Fibroblast of skin of scalp (primary cell): ENCODE measurements around the gene C19orf38.
"Not testable (repeated sequence)": the region's sequence is repeated elsewhere in the genome, so short reads cannot be mapped to it uniquely, and the experiment has no call there.

Source experiments
- DNase-seq: peaks from one replicate; pipeline ENCODE4 v3.0.0-alpha.2; 2013

Gene C19orf38

DNA sequence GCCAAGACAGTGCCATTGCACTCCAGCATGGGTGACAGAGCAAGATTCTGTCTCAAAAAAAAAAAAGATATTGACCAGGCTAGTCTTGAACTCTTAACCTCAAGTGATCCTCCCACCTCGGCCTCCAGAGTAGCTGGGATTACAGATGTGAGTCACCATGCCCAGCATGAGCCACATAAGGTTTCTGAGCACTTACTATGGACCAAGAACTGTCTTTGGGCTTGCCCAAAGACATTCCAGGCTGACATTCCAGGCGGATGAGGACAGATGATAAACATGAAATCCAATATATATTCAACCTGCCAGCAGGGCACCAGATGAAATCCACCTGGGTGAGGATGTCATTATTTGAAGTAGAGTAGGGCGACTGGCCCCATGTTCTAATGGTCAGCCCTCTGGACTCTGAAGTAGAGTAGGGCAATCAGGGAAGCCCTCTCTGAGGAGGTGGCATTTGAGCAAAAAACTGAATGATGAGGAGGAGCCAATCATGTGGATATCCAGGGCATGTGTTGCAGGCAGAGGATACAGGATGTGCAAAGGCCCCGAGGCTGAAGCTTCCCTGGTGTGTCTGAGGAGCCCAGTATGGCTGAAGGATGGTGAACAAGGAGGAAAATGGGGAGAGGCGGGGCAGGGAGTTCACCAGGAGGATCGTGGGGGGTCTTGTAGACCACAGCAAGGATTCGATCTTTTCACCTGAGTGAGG lies 4.0 kb downstream of the C19orf38 start:
- peak; percentile 77 for DNase-seq

DNA sequence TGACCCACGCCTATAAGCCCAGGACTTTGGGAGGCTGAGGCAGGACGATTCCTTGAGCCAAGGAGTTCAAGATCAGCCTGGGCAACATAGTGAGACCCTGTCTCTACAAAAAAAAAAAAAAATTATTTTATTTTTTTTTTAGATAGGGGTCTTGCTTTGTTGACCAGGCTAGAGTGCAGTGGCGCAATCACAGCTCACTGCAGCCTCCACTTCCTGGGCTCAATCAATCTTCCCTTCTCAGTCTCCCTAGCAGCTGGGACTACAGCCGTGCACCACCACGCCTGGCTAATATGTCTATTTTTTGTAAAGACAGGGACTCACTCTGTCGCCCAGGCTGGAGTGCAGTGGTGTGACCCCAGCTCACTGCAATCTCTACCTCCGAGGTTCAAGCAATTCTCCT lies 4.7 kb downstream of the C19orf38 start:
- no peak for DNase-seq

DNA sequence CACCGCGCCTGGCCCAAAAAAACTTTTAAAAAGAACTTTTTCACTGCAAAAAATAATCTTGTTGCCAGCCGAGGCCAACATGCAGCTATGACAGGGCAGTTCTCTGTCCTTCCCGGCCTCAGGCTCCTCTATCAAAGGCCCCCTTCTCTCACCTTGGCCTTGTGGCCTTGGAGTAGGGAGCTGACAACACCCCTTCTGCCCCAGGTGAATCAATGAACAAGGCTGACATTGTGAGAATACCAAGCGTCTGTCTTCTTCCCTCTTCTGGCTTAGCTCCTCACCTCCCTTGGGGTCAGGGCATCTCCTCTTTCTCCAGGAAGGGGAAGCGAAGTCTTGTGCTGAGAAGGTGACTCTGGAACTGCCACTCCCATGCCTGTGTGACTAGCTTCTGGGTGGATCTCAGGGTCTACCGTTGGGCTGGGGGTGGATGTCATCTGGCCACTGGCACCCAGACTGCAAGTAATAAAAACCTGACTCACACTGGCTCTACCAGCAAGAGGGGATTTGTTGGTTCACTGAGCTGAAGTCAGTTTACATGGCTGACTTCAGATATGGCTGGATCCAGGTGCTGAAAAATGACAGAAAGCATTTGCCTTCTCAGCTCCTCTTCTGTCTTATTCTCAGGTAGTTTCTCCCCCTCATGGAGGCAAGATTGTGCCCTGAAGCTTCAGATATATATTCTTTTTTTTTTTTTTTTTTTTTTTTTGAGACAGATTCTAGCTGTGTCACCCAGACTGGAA lies 6.3 kb downstream of the C19orf38 start:
- DNase-seq, result no peak

DNA sequence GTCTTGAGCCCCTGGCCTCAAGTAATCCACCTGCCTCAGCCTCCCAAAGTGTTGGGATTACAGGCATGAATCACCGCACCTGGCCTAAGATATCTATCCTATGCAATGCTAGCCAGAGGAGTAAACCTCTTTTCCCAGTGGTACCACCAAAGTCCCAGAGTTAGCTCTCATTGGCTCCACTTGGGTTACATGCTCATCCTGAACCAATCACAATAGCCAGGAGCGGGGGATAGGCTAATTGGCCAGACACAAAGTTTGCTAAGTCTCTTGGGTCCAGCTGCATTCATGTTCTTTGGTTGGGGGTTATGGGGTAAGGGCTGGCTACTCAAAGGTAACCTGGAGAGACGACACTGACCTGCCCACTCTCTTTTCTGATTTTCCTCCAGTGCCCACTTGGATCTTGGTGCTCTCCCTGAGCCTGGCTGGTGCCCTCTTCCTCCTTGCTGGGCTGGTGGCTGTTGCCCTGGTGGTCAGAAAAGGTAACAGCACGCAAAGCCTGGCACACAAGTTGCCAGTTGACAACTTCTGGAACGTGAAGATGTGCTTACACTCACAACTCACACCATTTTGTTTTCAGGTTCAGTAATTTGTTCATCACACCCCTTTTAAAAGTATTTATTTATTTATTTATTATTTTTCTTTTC lies 7.8 kb downstream of the C19orf38 start:
- no peak for DNase-seq

DNA sequence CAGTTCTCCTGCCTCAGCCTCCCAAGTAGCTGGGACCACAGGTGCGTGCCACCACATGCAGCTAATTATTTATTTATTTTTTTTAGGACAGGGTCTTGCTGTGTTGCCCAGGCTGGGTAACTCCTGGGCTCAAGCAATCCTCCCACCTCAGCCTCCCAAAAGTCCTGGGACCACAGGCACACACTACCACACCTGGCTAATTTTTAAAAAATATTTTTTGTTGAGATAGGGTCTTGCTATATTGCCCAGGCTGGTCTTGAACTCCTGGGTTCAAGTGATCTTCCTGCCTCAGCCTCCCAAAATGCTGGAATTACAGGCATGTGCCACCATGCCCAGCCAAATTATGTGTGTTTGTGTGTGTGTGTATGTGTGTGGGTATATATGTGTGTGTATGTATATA lies 8.7 kb downstream of the C19orf38 start:
- DNase-seq, result not testable (repeated sequence)

DNA sequence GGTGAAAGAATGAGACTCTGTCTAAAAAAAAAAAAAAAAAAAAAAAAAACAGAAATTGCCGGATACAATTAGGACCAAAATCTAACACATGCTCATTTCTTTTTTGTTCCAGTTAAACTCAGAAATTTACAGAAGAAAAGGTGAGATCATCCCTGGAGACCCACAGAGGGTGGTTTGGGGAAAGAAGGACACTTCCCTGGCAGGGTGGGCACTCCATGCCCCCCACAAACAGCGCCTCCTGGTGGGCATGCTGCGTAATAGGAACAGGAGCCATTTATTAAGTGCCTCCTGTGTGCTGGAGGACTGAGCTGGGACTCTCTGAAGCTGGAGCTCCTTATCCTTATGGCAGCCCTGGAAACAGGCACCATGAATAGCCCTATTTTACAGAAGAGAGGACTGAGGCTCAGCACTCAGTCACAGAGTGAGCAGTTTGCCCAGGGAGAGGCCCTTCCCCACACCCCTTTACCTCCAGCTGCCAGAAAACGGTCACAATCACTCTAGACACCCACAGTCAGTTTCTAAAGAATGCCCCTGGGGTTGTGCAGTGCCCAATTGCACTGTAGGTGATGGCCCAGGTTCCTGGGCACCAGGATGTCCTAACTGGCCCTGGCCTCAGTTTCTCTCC lies 10.1 kb downstream of the C19orf38 start:
- peak; percentile 27 for DNase-seq

DNA sequence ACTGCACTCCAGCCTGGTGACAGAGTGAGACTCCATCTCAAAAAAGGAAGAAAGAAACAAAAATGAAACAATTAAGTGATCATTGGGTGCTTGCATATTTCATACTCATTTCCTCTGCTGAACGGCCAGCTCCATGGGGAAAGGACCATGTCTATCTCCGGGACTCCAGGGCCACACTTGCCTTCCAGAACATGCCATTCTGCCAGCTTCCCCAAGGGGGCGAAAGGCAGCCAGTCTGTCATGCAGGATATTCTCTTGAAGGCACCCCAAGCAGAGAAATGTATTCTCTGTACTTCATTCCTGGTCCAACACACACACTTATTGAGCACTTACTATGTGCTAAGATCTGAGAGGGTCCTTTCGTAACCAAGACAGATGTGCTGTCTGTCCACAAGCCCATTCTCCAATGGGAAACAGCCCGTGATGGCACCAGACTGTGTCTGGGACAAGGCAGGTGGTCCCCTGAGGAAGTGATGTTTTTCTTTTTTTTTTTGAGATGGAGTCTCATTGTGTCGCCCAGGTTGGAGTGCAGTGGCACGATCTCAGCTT lies 13.0 kb downstream of the C19orf38 start:
- peak; percentile 38 for DNase-seq

DNA sequence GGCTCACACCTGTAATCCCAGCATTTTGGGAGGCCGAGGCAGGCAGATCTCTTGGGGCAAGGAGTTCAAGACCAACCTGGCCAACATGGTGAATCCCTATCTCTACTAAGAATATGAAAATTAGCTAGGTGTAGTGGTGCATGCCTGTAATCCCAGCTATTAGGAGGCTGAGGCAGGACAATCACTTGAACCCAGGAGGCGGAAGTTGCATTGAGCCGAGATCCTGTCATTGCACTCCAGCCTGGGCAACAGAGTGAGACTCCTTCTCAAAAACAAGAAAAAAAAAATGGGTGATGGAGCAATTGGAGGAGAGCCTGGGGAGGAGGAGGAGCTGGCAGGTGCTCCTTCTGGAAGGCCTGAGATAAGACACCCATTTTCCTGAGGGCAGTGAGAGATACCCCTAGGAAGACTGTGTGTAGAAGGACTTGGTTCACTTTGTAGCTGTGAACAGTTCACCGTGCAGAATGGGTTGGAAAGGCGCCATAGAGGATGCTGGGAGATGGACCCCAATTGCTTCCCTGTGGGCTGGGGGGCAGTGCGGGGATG lies 14.4 kb downstream of the C19orf38 start:
- DNase-seq, result no peak

DNA sequence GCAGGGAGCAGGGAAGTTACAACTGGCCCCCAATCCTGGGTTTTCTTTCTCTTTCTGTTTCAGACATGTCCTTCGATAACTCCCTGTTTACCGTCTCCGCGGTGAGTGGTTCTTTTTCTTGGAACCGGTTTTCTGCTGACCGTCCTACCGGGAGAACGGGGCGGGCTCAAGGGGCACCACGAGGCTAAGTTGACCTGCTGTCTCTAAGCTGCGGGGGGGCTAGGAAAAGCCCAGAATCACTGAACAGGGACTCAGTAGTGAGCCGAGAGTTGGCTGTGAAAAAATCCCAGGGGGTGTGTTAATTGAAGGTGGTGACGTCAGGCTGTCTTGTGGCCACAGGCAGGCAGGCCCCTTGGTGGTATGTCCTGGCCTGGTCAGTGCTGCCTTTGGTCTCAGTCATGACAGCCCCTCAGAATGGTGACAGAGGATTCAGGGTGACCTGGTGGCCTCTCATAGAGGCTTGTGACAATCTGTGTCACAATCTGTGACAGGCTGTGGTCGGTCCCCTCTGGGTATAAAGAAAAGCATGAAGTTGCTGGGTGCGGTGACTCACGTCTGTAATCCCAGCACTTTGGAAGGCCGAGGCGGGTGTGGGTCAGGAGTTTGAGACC lies 15.0 kb downstream of the C19orf38 start:
- DNase-seq, result peak; percentile 44

DNA sequence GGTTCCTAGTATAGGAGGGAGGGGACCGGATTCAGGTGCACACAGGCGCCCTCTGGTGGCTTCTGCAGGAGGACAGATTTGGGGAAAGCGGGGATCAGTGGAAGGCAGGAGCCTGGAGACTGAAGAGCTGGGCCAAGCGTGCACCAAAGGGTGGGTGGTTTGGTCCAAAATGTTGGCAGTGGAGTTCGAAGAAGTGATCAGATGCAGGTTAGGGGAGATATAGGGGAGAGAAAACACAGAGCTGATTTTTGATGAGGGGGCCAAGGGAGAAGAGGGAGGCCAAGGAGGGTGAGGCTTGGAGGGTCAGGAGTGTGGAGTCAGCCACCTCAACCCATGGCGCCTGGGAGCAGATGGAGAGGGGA lies 16.3 kb downstream of the C19orf38 start:
- DNase-seq, result peak; percentile 78

DNA sequence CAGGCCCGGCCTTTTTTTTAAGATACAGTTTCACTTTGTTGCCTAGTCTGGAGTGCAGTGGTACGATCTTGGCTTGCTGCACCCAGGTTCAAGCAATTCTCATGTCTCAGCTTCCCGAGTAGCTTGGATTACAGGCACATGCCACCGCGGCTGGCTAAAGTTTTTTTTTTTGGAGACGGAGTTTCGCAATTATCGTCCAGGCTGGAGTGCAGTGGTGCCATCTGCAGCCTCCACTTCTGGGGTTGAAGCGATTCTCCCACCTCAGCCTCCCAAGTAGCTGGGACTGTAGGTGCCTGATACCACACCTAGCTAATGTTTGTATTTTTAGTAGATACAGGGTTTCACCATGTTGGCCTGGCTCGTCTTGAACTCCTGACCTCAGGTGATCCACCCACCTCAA lies 18.3 kb downstream of the C19orf38 start:
- DNase-seq, result no peak

DNA sequence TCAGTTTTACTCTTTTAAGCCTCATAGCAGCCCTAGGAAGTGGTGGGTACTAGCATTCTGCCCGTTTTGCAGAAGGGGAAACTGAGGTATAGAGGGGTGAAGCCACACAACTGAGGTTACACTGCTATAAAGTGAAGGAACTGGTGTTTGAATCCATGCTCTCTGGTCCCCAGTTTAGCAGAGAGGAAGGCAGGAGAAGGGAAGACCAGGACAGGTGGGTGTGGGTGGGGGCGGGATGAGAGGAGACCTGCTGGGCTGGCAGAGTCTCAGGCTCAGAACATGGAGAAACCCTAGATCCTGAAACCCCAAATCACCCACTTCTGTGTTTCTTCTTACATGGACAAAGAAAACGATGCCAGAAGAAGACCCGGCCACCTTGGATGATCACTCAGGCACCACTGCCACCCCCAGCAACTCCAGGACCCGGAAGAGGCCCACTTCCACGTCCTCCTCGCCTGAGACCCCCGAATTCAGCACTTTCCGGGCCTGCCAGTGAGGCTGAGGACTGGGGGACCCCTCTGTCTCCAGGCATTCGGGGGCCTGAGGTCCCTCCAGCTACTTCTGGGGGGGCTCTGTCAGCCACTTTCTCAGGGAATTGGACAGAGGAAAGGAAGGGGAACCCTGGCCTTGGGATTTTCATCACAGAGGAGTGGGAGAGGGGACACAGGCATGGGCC lies 20.8 kb downstream of the C19orf38 start:
- no peak for DNase-seq

DNA sequence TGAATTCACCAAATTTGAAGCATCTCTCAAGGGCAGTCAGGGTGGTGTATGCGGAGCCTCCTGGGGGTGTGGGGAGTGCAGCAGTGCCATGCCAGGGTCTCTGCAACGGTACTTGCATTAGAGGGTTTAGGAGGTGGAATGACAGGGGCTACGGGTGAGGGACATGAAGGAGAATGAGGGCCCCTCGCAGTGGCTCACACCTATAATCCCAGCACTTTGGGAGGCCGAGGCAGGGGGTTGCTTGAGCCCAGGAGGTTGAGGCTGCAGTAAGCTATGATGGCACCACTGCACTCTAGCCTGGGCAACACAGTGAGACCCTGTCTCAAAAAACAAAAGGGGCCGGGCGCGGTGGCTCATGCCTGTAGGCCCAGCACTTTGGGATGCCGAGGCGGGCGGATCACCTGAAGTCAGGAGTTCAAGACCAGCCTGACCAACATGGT lies 21.7 kb downstream of the C19orf38 start:
- DNase-seq, result not testable (repeated sequence)

DNA sequence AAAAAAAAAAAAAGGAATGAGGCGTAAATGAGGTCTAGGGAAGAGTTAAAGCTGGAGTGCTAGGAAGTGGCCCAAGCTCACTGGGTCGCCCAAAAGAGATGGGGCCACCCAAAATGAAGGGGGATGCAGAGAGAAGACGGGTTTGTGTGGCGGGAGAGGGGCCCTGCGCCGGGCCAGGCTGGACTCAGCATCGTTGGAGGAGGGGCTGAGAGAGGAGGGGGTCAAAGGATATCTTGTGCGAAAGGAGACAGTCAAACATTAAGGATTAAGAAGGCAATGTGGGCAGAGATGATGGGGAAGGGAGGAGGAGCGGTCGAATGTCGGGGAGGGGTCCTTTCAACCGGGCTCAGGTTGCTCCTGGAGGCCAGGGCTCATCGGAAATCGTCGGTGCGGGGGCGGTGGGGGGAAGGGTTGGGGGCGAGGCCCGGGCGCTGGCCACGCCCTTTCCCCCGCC lies 22.3 kb downstream of the C19orf38 start:
- no peak for DNase-seq

DNA sequence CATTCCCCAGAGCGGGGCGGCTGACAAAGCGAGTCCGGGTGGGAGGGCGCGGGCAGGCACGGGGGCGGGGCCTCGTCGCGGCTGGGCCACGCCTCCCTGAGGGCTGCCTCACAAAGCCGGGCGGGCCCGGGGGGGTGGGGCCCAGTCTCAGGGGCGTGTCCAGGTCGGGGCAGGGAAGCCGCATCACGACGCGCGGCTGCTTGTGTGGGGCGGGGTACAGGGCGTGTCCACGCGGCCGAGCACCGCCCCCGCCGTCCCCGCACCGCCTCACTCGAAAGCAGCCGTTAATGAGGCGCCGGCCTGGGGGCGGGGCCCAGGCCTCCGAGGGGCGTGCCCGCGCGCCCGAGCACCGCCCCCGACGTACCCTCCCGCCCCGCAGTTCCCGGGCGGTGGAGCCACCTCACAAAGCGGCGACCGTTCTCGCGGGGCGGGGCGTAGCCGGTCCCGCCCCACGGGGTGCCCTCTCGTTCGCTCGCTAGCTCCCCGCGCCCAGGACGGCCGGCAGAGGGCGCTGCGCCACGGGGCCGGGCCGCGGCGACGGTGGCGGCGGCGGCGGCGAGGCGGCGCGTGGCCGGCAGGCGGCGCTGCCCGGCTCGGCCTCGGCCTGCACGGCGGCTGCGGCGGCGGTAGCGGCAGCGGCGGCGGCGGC lies 22.9 kb downstream of the C19orf38 start, which contains the start of gene CARM1:
CARM1 (plus strand) TSS at position 599 of the 649 bp plus-strand sequence. CDS start 150 bp downstream, outside the sequence.
- peak; percentile 99 for DNase-seq

DNA sequence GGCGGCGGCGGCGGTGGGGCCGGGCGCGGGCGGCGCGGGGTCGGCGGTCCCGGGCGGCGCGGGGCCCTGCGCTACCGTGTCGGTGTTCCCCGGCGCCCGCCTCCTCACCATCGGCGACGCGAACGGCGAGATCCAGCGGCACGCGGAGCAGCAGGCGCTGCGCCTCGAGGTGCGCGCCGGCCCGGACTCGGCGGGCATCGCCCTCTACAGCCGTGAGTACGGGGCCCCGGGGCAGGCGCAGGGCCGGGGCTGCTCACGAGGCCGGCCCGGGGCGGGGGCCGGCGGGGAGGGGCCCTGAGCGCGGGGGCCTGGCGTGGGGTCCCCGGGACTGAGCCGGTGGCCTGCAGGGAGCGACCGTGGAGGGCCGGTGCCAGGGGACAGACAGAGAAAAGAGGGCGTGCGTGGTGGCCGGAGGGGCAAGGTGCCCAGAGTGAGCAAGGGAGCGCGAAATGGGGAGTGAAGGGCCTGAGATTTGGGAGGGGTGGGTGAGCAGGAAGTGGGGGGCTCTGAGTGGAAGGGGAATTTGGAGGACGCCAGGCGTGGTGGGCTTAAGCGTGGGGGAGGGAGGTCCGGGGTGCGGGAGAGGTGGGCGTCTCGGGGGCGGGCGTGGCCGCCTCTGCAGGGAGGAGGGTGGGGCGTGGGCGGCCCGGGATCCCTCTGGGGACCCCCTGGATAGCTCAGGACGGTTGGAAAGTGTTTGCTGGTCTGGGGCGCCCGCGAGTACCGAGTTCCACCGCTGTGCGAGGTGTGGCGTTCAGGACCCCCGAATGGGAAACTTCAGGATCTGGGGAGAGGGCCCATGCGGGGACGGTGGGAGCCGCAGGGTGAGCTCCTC lies 23.7 kb downstream of the C19orf38 start:
- no peak for DNase-seq

DNA sequence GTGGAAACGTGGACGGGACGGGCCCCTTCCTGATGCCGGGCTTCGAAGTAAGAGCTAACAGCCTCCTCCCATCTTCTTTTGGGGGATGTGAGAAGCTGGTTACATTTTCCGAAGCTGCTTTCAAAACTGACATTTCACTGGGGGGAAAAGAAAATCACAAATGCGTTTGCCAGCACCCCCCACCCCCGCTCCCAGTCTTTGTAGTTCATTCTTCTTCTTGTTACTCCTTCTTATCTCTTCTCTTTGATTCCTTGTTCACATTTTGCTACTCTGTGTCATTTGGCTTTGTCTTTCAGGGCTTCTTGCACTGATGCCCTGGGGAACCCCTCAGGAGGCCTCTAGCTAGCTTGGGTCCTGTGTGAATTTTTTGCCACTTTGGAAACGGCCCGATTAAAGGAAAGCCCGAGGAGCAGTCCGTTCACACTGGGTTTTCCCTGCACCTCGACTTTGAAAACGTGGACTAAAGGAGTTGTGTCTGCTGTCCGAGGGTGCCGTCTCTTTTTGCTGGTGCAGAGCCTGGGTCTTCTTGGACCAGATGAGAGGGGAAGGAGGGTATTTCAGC lies 24.4 kb downstream of the C19orf38 start:
- DNase-seq, result no peak

DNA sequence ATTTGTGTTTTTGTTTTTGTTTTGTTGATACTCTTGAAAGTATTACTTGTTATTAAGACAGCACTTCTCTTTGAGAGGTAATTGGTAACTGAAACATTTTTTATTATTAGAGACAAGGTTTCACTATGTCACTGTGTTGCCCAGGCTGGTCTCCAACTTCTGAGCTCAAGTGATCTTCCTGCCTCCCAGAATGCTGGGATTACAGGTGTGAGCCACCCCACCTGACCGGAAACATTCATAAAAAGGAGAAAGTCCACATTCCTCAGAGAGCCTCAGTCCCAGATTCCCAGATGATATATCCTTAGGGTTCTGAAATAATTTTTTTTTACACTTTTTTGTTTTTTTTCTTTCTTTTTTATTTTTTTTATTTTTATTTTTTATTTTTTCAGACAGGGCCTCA lies 25.8 kb downstream of the C19orf38 start:
- DNase-seq, result no peak

DNA sequence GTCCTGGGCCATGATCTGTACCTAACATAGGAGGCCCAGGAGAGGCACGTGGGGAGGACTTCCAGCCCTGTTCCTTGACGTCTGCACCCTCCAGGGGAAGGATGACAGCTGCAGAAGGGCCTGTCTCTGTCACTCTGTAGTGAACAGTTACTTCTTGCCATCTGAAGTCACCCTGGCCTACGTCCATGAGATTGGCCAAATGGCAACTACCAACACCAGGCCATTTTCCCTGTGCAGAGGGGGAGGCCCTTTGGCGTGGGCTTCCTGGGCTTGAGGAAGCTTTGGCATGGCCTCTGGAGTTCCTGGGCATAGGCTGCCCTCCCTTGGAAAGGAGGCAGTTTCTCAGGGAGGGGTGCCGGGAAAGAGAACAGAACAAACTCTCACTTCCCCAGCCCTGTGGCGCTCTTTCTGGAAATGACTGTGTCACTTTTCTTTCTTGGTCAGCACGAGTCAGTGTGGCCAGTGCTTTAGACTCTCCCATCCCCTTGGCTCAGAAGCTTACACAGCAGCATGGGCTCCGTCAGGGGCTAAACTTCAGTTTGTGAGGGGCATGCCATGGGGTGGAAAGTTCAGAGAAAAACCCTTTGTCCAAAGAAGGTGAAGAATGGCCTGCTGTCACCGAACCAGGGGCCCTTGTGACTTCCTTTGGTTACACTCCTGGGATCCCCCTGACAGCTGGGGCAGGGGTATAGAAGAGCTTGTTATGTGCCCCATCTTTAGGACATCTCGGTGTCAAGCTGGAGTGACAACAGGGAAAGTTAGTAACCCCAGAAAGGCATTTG lies 28.4 kb downstream of the C19orf38 start:
- no peak for DNase-seq
